GM10847 (cell line): Measurements from ENCODE around the gene KANSL1L.

Source experiments
- POLR2A ChIP-seq: IDR thresholded peaks from 2 replicates; pipeline ENCODE4 v1.6.1; 2011; ENCODE audit not compliant: insufficient read length; ENCODE audit errors: extremely low read depth

The KANSL1L gene

DNA sequence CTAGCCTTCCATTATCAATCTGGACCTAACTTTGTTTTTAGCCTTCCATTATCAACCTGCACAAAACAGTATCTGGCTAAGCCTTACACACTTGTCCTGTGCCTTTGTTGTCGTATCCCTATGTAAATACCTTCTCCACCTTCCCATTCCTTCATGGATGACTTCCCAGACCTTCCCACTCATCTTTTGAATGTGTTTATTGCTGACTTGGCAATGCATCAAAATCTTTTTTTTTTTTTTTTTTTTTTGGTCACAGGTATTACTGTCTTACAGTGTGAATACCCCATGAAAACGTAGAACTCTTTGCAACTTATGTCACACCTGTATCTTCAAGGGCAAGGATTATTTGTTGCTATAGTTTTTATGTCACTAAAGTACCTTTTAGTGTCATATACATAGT is 143.0 kb downstream of the KANSL1L start:
- no peak for TF ChIP-seq POLR2A

DNA sequence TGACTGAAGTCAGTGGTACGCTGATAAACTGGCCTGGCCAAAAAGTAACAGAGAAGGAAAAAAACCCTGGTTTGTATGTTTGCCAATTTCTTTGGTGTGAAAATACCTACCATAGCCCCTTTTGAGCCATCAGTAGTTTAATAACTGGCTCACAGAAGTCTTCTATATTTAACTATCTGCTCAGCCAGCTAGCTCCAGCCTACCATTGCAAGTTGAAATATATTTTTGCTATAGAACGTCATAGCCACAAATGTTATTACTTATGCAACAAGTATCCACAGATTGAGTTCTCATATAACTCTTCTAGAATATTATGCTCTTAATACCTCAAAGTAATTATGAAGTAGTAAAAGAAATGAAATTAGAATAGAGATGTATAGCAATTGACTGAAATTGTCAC is 143.6 kb downstream of the KANSL1L start:
- TF ChIP-seq POLR2A: no peak

DNA sequence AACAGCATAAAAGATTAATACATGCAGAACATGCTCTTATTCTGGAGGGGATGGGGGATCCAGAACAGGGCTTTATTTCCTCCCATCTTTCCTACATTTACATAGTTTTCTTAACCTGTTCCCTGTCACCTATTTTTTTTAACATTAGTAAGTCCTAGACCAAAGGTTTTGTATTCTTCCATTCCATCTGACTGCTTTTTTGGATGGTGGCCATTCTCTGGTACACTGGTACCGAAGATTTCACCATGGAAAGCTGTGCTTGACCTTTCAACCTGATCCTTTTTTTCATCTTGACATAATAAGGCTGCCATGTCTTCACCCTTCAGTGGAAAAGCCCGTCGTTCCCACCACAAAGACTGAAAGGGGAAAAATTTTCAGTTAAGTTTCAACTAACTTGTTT is 148.4 kb downstream of the KANSL1L start:
- TF ChIP-seq POLR2A: no peak

GRCh38 chr2:210020138-210020537 is 151.1 kb downstream of the KANSL1L start:
- TF ChIP-seq POLR2A: no peak

GRCh38 chr2:210009896-210010295 is 161.3 kb downstream of the KANSL1L start:
- TF ChIP-seq POLR2A: no peak

DNA sequence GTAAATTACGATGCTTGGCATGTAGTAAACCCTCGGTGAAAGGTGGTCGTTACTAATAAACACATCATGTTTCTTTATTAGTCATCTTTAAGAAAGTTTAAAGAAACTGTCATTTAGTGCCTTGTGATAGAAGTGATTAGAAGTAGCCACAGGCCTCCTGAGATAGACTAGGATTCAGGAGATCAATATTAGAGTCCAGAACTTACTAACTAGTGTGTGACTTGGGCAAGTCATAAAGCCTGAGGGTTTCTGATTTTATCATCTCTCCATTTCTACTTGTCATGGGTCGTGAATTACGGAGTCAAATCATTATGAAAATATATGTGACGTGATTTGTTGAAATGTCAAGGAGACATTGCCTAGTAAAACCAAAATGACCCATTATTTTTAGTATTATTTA is 162.1 kb downstream of the KANSL1L start:
- no peak for TF ChIP-seq POLR2A

- TF ChIP-seq POLR2A: no peak
Measured at GRCh38 chr2:210007895-210008294, 163.3 kb downstream of the KANSL1L start.

- TF ChIP-seq POLR2A: no peak
Measured at GRCh38 chr2:210004881-210005280, 166.3 kb downstream of the KANSL1L start.

DNA sequence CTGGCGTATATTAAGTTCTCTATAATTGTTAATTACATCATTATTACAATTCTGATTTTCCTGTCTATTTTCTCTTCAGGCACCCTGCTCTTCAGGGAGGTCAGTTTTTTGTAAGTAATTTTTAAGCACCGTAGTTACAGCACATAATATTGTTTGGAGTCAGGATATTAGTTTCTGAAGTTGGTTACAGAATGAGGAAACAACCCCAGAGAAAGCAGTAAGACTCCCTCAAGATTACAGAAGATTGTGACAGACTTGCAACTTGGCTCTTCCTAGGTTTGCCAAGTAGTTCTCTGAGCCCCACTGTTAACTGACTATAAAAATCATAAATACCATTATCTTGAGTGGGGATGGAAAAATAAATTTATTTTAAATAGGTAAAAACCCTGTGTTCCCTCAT is 167.8 kb downstream of the KANSL1L start:
- TF ChIP-seq POLR2A: no peak

- peak; percentile 61 for TF ChIP-seq POLR2A
Measured at GRCh38 chr2:210002158-210003157, 168.8 kb downstream of the KANSL1L start, which contains the start of gene RPE. Gene RPE, plus strand, starts transcription at chr2:210002638. Its CDS starts 24 bp downstream, at chr2:210002662.

GRCh38 chr2:210000464-210001324 is 170.5 kb downstream of the KANSL1L start:
- TF ChIP-seq POLR2A: no peak

GRCh38 chr2:209998596-209998995 is 172.6 kb downstream of the KANSL1L start:
- TF ChIP-seq POLR2A: no peak

GRCh38 chr2:209993968-209994367 is 177.2 kb downstream of the KANSL1L start:
- no peak for TF ChIP-seq POLR2A

DNA sequence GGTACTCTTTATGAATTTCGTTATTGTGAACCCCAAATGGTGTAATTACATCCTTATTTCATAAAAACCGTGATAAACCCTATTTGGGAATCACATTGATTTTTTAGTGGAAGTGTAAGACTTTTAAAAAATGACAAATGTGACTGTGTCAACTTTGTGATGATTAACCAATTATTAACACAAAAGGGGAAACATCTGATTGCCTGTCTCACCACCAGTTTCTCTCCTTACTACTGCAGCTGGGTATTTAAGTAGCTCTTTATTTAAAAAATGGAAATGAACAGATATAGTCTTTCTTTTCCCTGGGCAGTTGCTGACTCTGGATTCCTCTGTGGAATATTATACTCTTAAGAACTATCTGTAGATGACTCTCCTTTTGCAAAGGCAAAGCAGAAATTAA is 180.4 kb downstream of the KANSL1L start:
- TF ChIP-seq POLR2A: no peak

GRCh38 chr2:209988010-209988409 is 183.2 kb downstream of the KANSL1L start:
- no peak for TF ChIP-seq POLR2A

GRCh38 chr2:209986415-209986814 is 184.8 kb downstream of the KANSL1L start:
- no peak for TF ChIP-seq POLR2A
